A549 (cell line): ENCODE measurements around the gene GNAO1. TPM values are rescaled to one million over a fixed set of nuclear protein-coding genes. Genes with fewer than 3 reads are reported as not detected.

Source experiments
- ATAC-seq, 2 experiments: fragments of 200-7000 bp in 1 of 2; fragments of >200 bp in 1 of 2; cut with Nextera tagmentation in 1 of 2; cut with Tn5 transposase in 1 of 2; 3 replicates each; pipeline versions ENCODE4 v1.8.0 to v1.9.1; 2018 to 2020; ENCODE audit warnings: mild to moderate bottlenecking in 1 of 2, moderate library complexity in 1 of 2
- CTCF ChIA-PET: fragments of 300-600 bp; sonication (Branson Sonifier 250); formaldehyde crosslinking; extraction: SDS; loops from one replicate; lab custom pipeline; 2021; ENCODE audit warnings: antibody characterized with exemption, inconsistent platforms; lab: Yijun Ruan, JAX
- POLR2A ChIA-PET: fragments of 350-600 bp; formaldehyde crosslinking; extraction: SDS; loops from one replicate; lab custom pipeline; 2021; ENCODE audit warnings: antibody characterized with exemption, inconsistent platforms; lab: Yijun Ruan, JAX
- DNase-seq, 2 experiments: peaks; one replicate each; pipeline versions ENCODE4 v3.0.0 to v3.0.0-alpha.2; 2011 to 2016; ENCODE audit warnings: low read depth in 1 of 2, low spot score in 1 of 2
- FAIRE-seq: peaks from 2 replicates; lab custom pipeline; 2011; peaks lifted over from hg19 to GRCh38; lab: Jason Lieb, UNC
- H3K27ac ChIP-seq, 2 experiments: fragments of >200 bp; sonication (Bioruptor Twin); formaldehyde crosslinking; 3 replicates each; pipeline ENCODE4 v1.5.1; 2016 to 2017
- H3K4me1 ChIP-seq: fragments of >200 bp; sonication (Bioruptor Twin); formaldehyde crosslinking; 3 replicates; pipeline ENCODE4 v1.6.1; 2016
- H3K4me2 ChIP-seq: fragments of >200 bp; sonication (Bioruptor Twin); formaldehyde crosslinking; 3 replicates; pipeline ENCODE4 v1.6.1; 2016
- H3K4me3 ChIP-seq: fragments of >200 bp; sonication (Bioruptor Twin); formaldehyde crosslinking; 3 replicates; pipeline ENCODE4 v1.5.1; 2016
- H3K9me3 ChIP-seq: fragments of >200 bp; sonication (Bioruptor Twin); formaldehyde crosslinking; 3 replicates; pipeline ENCODE4 v1.6.1; 2016
- ATOH8 ChIP-seq: fragments of 250-450 bp; sonication (Bioruptor Pico); IDR thresholded peaks from 2 replicates; pipeline ENCODE4 v1.5.0; 2020; ENCODE audit warnings: low read depth, mild to moderate bottlenecking, moderate library complexity
- BHLHE40 ChIP-seq: IDR thresholded peaks from 2 replicates; pipeline ENCODE4 v1.6.1; 2012; ENCODE audit warnings: low read depth, low read length, inconsistent platforms
- CBX2 ChIP-seq: fragments of 200-600 bp; sonication (generic); IDR thresholded peaks from 2 replicates; pipeline ENCODE4 v1.6.1; 2016; ENCODE audit warnings: low read depth, mild to moderate bottlenecking, borderline replicate concordance
- E2F6 ChIP-seq: IDR thresholded peaks from 2 replicates; pipeline ENCODE4 v1.6.1; 2012; ENCODE audit warnings: low read depth, borderline replicate concordance
- EP300 ChIP-seq, 2 experiments: fragments of >200 bp; sonication (Bioruptor Twin); formaldehyde crosslinking; IDR thresholded peaks; 2 replicates in 1 of 2; 3 replicates in 1 of 2; pipeline ENCODE4 v1.6.1; 2016 to 2017
- ESRRA ChIP-seq: fragments of 150-350 bp; IDR thresholded peaks from 2 replicates; pipeline ENCODE4 v1.6.1; 2014; ENCODE audit warnings: mild to moderate bottlenecking, low read length, borderline replicate concordance
- HDAC2 ChIP-seq: fragments of 200-600 bp; sonication (generic); IDR thresholded peaks from 2 replicates; pipeline ENCODE4 v1.6.1; 2016
- HEYL ChIP-seq: fragments of 250-450 bp; sonication (Bioruptor Pico); IDR thresholded peaks from 2 replicates; pipeline ENCODE4 v1.8.0; 2021; ENCODE audit warnings: mild to moderate bottlenecking, moderate library complexity
- JUNB ChIP-seq: fragments of >200 bp; sonication (Bioruptor Twin); formaldehyde crosslinking; IDR thresholded peaks from 2 replicates; pipeline ENCODE4 v1.6.1; 2016
- KDM1A ChIP-seq: fragments of 200-600 bp; sonication (generic); IDR thresholded peaks from 2 replicates; pipeline ENCODE4 v1.6.1; 2016; ENCODE audit warnings: low read depth, mild to moderate bottlenecking
- MYC ChIP-seq: IDR thresholded peaks from 2 replicates; pipeline ENCODE4 v1.6.1; 2012; ENCODE audit warnings: mild to moderate bottlenecking, inconsistent platforms, low read length, improper control_type of control experiment, borderline replicate concordance
- NPAS2 ChIP-seq: fragments of 250-450 bp; sonication (Bioruptor Pico); IDR thresholded peaks from 2 replicates; pipeline ENCODE4 v1.8.0; 2022; ENCODE audit warnings: mild to moderate bottlenecking, moderate library complexity, borderline replicate concordance
- NR3C1 ChIP-seq: fragments of >200 bp; sonication (Bioruptor Twin); formaldehyde crosslinking; IDR thresholded peaks from 3 replicates; pipeline ENCODE4 v1.6.1; 2017
- PBX3 ChIP-seq: IDR thresholded peaks from 2 replicates; pipeline ENCODE4 v1.6.1; 2012
- PHF8 ChIP-seq: fragments of 200-600 bp; sonication (generic); IDR thresholded peaks from 2 replicates; pipeline ENCODE4 v1.6.1; 2016; ENCODE audit warnings: low read depth, mild to moderate bottlenecking, antibody characterized with exemption, moderate library complexity, borderline replicate concordance
- POLR2AphosphoS2 ChIP-seq: conservative IDR thresholded peaks from 2 replicates; pipeline ENCODE4 v1.6.1; 2012; ENCODE audit warnings: low read length, improper control_type of control experiment, inconsistent platforms
- RARB ChIP-seq: fragments of 250-450 bp; sonication (Bioruptor Pico); IDR thresholded peaks from 2 replicates; pipeline ENCODE4 v1.8.0; 2021; ENCODE audit warnings: mild to moderate bottlenecking, moderate library complexity
- RNF2 ChIP-seq: fragments of 200-600 bp; sonication (generic); IDR thresholded peaks from 2 replicates; pipeline ENCODE4 v1.6.1; 2016; ENCODE audit warnings: low read depth, mild to moderate bottlenecking, antibody characterized with exemption, moderate library complexity, borderline replicate concordance
- SMC3 ChIP-seq: fragments of >200 bp; sonication (Bioruptor Twin); formaldehyde crosslinking; IDR thresholded peaks from 3 replicates; pipeline ENCODE4 v1.6.1; 2018; ENCODE audit warnings: inconsistent platforms
- WGBS: methylation state at CpG from one replicate; pipeline ENCODE4 v1.1.6; 2017; ENCODE audit errors: missing lambda C conversion rate; 5-methylcytosine and 5-hydroxymethylcytosine counted together
- polyA plus RNA-seq, 4 experiments: library from polyadenylated mRNA; depleted of rRNA in 3 of 4; stranded (reverse); fragments of >200 nt; fragmentation: RNase III in 1 of 4; extraction: RNeasy Plus Mini Kit Qiagen cat#74134 plus additional on column Dnase treatment in 1 of 4; gene quantifications; 2 replicates in 3 of 4; 3 replicates in 1 of 4; pipeline ENCODE4 v1.2.3, GENCODE V29; 2011 to 2017
- TF ChIP-seq, protein P1 (sequence below): fragments of 200-600 bp; sonication (generic); IDR thresholded peaks from 2 replicates; pipeline ENCODE4 v1.6.1; 2016; ENCODE audit warnings: antibody characterized with exemption, mild to moderate bottlenecking, moderate library complexity

Gene GNAO1
- polyA plus RNA-seq, 2 of the 4 experiments (the other 2 are of a cell fraction): 0.22 to 0.23 TPM

DNA sequence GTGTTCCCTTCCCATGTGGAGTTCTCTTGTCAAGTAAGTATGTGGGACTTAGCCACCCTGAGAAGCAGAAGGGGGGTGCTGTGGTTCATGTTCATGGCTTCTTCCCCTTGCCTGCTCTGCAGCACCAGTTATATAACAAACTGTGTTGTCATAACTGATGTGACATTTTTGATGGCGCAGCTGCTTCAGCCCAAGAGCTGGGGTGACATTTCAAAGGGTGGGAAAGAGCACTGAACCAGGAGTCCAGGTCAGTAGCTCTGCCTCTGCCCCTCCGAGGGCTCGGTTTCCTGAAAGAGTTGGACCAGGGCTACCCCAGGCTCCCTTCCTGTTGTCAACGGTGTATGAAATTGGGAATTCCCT lies 7.4 kb downstream of the GNAO1 start:
- no peak for DNase-seq
- H3K4me3 ChIP-seq: no peak overlapping the region
- POLR2A ChIA-PET: no interaction called here
- TF ChIP-seq ESRRA: no peak
- TF ChIP-seq CBX2: no peak
- no peak for TF ChIP-seq POLR2AphosphoS2
- TF ChIP-seq JUNB: no peak
- TF ChIP-seq PBX3: no peak
- TF ChIP-seq, all 56 proteins: peak for 0
- Histone ChIP-seq H3K4me2 (no peak overlapping the region), H3K27ac (no peak overlapping the region), H3K9me3 (0 out of 3 replicates have a peak, but pooled peaks cover 2% of the 10 kb centered on the region), H3K4me1 (no peaks in the 10 kb centered on the region)
- no peak for FAIRE-seq
- WGBS: 22% methylated on average over 4 of the region's 4 CpGs
- CTCF ChIA-PET: interaction anchor here (1.2 kb wide), 1 partner anchor 10 kb away, joined by 3 read pairs; no protein-coding TSS in a partner anchor
- ATAC-seq: no peak

- FAIRE-seq (no peak), ATAC-seq (no peak), DNase-seq (no peak)
- CTCF ChIA-PET: no interaction called here
- no peaks in the 10 kb centered on the region for H3K9me3 ChIP-seq
- no peak overlapping the region for H3K4me2 ChIP-seq
- WGBS: 25% methylated on average over 2 of the region's 2 CpGs
- no peak for TF ChIP-seq NPAS2 (CRISPR knock-in tag)
- TF ChIP-seq SMC3: no peak
- TF ChIP-seq KDM1A: no peak
- no peak for TF ChIP-seq HDAC2
- no peak for TF ChIP-seq EP300 (IDR thresholded peaks at IDR 0.05)
- TF ChIP-seq RARB (CRISPR knock-in tag): no peak
- no peak for TF ChIP-seq E2F6
- TF ChIP-seq HEYL (CRISPR knock-in tag): no peak
- TF ChIP-seq RNF2: no peak
- TF ChIP-seq BHLHE40: no peak
- TF ChIP-seq, protein P1, sequence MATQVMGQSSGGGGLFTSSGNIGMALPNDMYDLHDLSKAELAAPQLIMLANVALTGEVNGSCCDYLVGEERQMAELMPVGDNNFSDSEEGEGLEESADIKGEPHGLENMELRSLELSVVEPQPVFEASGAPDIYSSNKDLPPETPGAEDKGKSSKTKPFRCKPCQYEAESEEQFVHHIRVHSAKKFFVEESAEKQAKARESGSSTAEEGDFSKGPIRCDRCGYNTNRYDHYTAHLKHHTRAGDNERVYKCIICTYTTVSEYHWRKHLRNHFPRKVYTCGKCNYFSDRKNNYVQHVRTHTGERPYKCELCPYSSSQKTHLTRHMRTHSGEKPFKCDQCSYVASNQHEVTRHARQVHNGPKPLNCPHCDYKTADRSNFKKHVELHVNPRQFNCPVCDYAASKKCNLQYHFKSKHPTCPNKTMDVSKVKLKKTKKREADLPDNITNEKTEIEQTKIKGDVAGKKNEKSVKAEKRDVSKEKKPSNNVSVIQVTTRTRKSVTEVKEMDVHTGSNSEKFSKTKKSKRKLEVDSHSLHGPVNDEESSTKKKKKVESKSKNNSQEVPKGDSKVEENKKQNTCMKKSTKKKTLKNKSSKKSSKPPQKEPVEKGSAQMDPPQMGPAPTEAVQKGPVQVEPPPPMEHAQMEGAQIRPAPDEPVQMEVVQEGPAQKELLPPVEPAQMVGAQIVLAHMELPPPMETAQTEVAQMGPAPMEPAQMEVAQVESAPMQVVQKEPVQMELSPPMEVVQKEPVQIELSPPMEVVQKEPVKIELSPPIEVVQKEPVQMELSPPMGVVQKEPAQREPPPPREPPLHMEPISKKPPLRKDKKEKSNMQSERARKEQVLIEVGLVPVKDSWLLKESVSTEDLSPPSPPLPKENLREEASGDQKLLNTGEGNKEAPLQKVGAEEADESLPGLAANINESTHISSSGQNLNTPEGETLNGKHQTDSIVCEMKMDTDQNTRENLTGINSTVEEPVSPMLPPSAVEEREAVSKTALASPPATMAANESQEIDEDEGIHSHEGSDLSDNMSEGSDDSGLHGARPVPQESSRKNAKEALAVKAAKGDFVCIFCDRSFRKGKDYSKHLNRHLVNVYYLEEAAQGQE: no peak
- no peak for TF ChIP-seq MYC
- no peak for TF ChIP-seq ATOH8 (CRISPR knock-in tag)
- TF ChIP-seq PHF8: no peak
- no peak for TF ChIP-seq NR3C1
- TF ChIP-seq, all 56 proteins: peak for 0
- no peak overlapping the region for H3K27ac ChIP-seq
- H3K4me1 ChIP-seq: no peaks in the 10 kb centered on the region
- POLR2A ChIA-PET: no interaction called here
- no peak overlapping the region for H3K4me3 ChIP-seq
Measured at GRCh38 chr16:56199164-56199563, 7.9 kb downstream of the GNAO1 start.
